HCT116 (cell line): ENCODE measurements around the gene KCNJ10. TPM values are rescaled to one million over a fixed set of nuclear protein-coding genes. Genes with fewer than 3 reads are reported as not detected.
"Not testable (repeated sequence)": the region's sequence is repeated elsewhere in the genome, so short reads cannot be mapped to it uniquely, and the experiment has no call there.

ENCODE experiments used
- ATAC-seq: fragments of 200-7000 bp; cut with Tn5 transposase; 2 replicates; pipeline ENCODE4 v1.9.1; 2020; ENCODE audit warnings: mild to moderate bottlenecking, moderate library complexity
- BruUV-seq: library from RNA; stranded (reverse); fragments of 400-500 nt; replicated peaks from 2 replicates; lab custom pipeline; 2021; lab: Mats Ljungman, UMichigan
- CTCF ChIA-PET: fragments of 300-600 bp; sonication (Branson Sonifier 250); formaldehyde crosslinking; loops from one replicate; lab custom pipeline; 2021; ENCODE audit warnings: antibody characterized with exemption; lab: Charles Lee
- POLR2A ChIA-PET: fragments of 300-600, 350-600 bp; sonication (Branson Sonifier 250); formaldehyde crosslinking; loops from one replicate; lab custom pipeline; 2021; ENCODE audit warnings: antibody characterized with exemption; lab: Charles Lee
- RAD21 ChIA-PET, 2 experiments: fragments of 300-600 bp; sonication (Branson Sonifier 250); formaldehyde crosslinking; loops; one replicate each; lab custom pipeline; 2023; ENCODE audit warnings: low total read pairs in 2 of 2; ENCODE audit not compliant: uncharacterized antibody in 2 of 2, unreplicated experiment in 2 of 2, low non-redundant PET in 1 of 2; lab: Charles Lee
- DNase-seq: peaks from one replicate; pipeline ENCODE4 v3.0.0-alpha.2; 2010; ENCODE audit warnings: low read depth, low spot score
- H2AFZ ChIP-seq: fragments of 200-600 bp; shearing (Covaris generic), sonication (generic); 2 replicates; pipeline ENCODE4 v1.6.1; 2017; ENCODE audit warnings: low read depth, mixed run types, mixed read lengths, antibody characterized with exemption, low read length; ENCODE audit not compliant: poor library complexity, severe bottlenecking
- H3K27ac ChIP-seq: 2 replicates; pipeline ENCODE4 v1.5.1; 2012; ENCODE audit warnings: low read depth, low read length
- H3K27me3 ChIP-seq: fragments of 200-600 bp; sonication (generic); 2 replicates; pipeline ENCODE4 v1.6.1; 2016; ENCODE audit warnings: mixed run types, low read length, mixed read lengths; ENCODE audit not compliant: insufficient read depth
- H3K36me3 ChIP-seq, 2 experiments: fragments of 200-500 bp in 1 of 2; fragments of 200-600 bp in 1 of 2; sonication (Bioruptor generic) in 1 of 2; sonication (generic) in 1 of 2; 2 replicates each; pipeline versions ENCODE4 v1.5.1 to v1.6.1; 2014 to 2016; ENCODE audit warnings: low read length in 2 of 2, inconsistent platforms in 1 of 2, mixed read lengths in 1 of 2, mixed run types in 1 of 2; ENCODE audit not compliant: insufficient read depth in 2 of 2, control insufficient read depth in 1 of 2
- H3K4me1 ChIP-seq, 2 experiments: fragments of 200-600 bp in 1 of 2; sonication (generic) in 1 of 2; 2 replicates each; pipeline versions ENCODE4 v1.5.1 to v1.6.1; 2012 to 2017; ENCODE audit warnings: low read length in 2 of 2, inconsistent platforms in 1 of 2, mild to moderate bottlenecking in 1 of 2, mixed read lengths in 1 of 2, mixed run types in 1 of 2, moderate library complexity in 1 of 2; ENCODE audit not compliant: insufficient read depth in 2 of 2, control insufficient read depth in 1 of 2
- H3K4me2 ChIP-seq: fragments of 200-600 bp; sonication (generic); 2 replicates; pipeline ENCODE4 v1.6.1; 2017; ENCODE audit warnings: mixed run types, low read length, mixed read lengths
- H3K4me3 ChIP-seq, 2 experiments: fragments of 200-600 bp in 1 of 2; sonication (generic) in 1 of 2; replicated peaks in 1 of 2; 2 replicates each; pipeline ENCODE4 v1.5.1; 2011 to 2016; ENCODE audit warnings: low read length in 2 of 2, control low read depth in 1 of 2, low read depth in 1 of 2, mild to moderate bottlenecking in 1 of 2, mixed read lengths in 1 of 2, mixed run types in 1 of 2
- H3K79me2 ChIP-seq: fragments of 200-600 bp; sonication (generic); 2 replicates; pipeline ENCODE4 v1.6.1; 2017; ENCODE audit warnings: mild to moderate bottlenecking, mixed run types, low read length, moderate library complexity, mixed read lengths; ENCODE audit not compliant: insufficient read depth
- H3K9ac ChIP-seq: fragments of 200-600 bp; sonication (generic); 2 replicates; pipeline ENCODE4 v1.6.1; 2016; ENCODE audit warnings: low read length, mixed read lengths
- H3K9me2 ChIP-seq: fragments of 200-600 bp; sonication (generic), shearing (Covaris generic); 2 replicates; pipeline ENCODE4 v1.6.1; 2017; ENCODE audit warnings: mixed run types, mild to moderate bottlenecking, moderate library complexity; ENCODE audit not compliant: insufficient read depth
- H3K9me3 ChIP-seq, 2 experiments: fragments of 200-500 bp in 1 of 2; fragments of 200-600 bp in 1 of 2; sonication (Bioruptor generic) in 1 of 2; sonication (generic) in 1 of 2; 2 replicates each; pipeline ENCODE4 v1.6.1; 2014 to 2017; ENCODE audit warnings: low read length in 2 of 2, mixed read lengths in 2 of 2, inconsistent platforms in 1 of 2, low read depth in 1 of 2, mild to moderate bottlenecking in 1 of 2, mixed run types in 1 of 2, moderate library complexity in 1 of 2; ENCODE audit not compliant: control insufficient read depth in 1 of 2, insufficient read depth in 1 of 2
- H4K20me1 ChIP-seq: fragments of 200-600 bp; sonication (generic), shearing (Covaris generic); 2 replicates; pipeline ENCODE4 v1.6.1; 2017; ENCODE audit warnings: mixed run types, mild to moderate bottlenecking, moderate library complexity; ENCODE audit not compliant: insufficient read depth
- EZH2 ChIP-seq: fragments of 200-600 bp; sonication (generic); IDR thresholded peaks from 2 replicates; pipeline ENCODE4 v1.6.1; 2017; ENCODE audit warnings: antibody characterized with exemption, mixed run types
- MAX ChIP-seq: IDR thresholded peaks from 2 replicates; pipeline ENCODE4 v1.6.1; 2012
- POLR2A ChIP-seq: IDR thresholded peaks from 2 replicates; pipeline ENCODE4 v1.7.0; 2011; ENCODE audit warnings: borderline replicate concordance; ENCODE audit not compliant: insufficient read depth, insufficient read length; ENCODE audit errors: extremely low read depth
- RAD21 ChIP-seq: IDR thresholded peaks from 2 replicates; pipeline ENCODE4 v1.6.1; 2012; ENCODE audit warnings: low read depth, mild to moderate bottlenecking
- SRF ChIP-seq: IDR thresholded peaks from 2 replicates; pipeline ENCODE4 v1.6.1; 2012; ENCODE audit warnings: low read depth
- intact Hi-C: fragments of 100-400 bp; cut with micrococcal nuclease; formaldehyde crosslinking; loops from 2 replicates; pipeline ENCODE4 v1.10.0; 2022
- total RNA-seq: library from RNA; stranded (reverse); gene quantifications from one replicate; pipeline ENCODE4 v1.2.1, GENCODE V29; 2021; ENCODE audit not compliant: unreplicated experiment

Gene KCNJ10
- total RNA-seq, 1 experiment from 2014 or later = 0.57 TPM

- Histone ChIP-seq H3K79me2 (no peaks in the 10 kb centered on the region), H3K4me3 (no peak overlapping the region), H3K27ac (no peak overlapping the region), H3K9me2 (no peaks in the 10 kb centered on the region), H4K20me1 (no peaks in the 10 kb centered on the region), H3K4me1 (peaks cover 3 to 13% of the 10 kb centered on the region in 2 experiments; a peak in 2 of 4 replicates), H2AFZ (no peak overlapping the region), H3K9me3 (no peaks in the 10 kb centered on the region), H3K36me3 (no peaks in the 10 kb centered on the region), H3K27me3 (no peaks in the 10 kb centered on the region), H3K9ac (no peak overlapping the region), H3K4me2 (no peak overlapping the region)
- POLR2A ChIA-PET = no interaction called here
- intact Hi-C loops = no loop called here
- CTCF ChIA-PET = no interaction called here
- RAD21 ChIA-PET = no interaction called here
- TF ChIP-seq SRF = no peak
- TF ChIP-seq MAX = no peak
- no peak for TF ChIP-seq RAD21
- TF ChIP-seq POLR2A = no peak
- TF ChIP-seq EZH2 = no peak
- no peak for DNase-seq
- no TSS peak for BruUV-seq
- ATAC-seq = no peak
Measured at GRCh38 chr1:160112357-160112756, 42.4 kb upstream of the KCNJ10 start.

GRCh38 chr1:160111462-160111861, 41.5 kb upstream of the KCNJ10 start:
- CTCF ChIA-PET, ATAC-seq: not testable (repeated sequence)

More at GRCh38 chr1:160111462-160111861, 41.5 kb upstream of the KCNJ10 start:
- POLR2A ChIA-PET, H3K79me2 ChIP-seq, H3K27ac ChIP-seq, H3K9me2 ChIP-seq, H3K4me3 ChIP-seq, DNase-seq, RAD21 ChIA-PET, H3K36me3 ChIP-seq, H2AFZ ChIP-seq, H3K9me3 ChIP-seq, H3K4me1 ChIP-seq, H3K27me3 ChIP-seq, H3K4me2 ChIP-seq, H4K20me1 ChIP-seq, BruUV-seq, intact Hi-C loops, H3K9ac ChIP-seq: not testable (repeated sequence)
